ENCODE data around the gene CAVIN2. TPM values are rescaled to one million over a fixed set of nuclear protein-coding genes. Genes with fewer than 3 reads are reported as not detected.

CAVIN2 gene
- total RNA-seq, 6 donors from 2014 or later = 44.0 to 268 (median 173) TPM

- Histone ChIP-seq H3K36me3 (peaks cover 0 to under 1% (median 0%) of the 10 kb centered on the region in 4 donors), H3K27ac (peak overlapping the region in 3 of 4 donors; percentile 12 to 79 (median 42)), H3K4me3 (no peak overlapping the region), H3K9me3 (no peaks in the 10 kb centered on the region), H3K27me3 (no peaks in the 10 kb centered on the region), H3K4me1 (peaks cover 24 to 47% (median 36%) of the 10 kb centered on the region in 4 donors)
- 78 to 82% methylated on average over 7 of the region's 7 CpGs for WGBS, 2 donors
- no peak for TF ChIP-seq CTCF (IDR thresholded peaks at IDR 0.05)
- no peak for TF ChIP-seq EP300 (IDR thresholded peaks at IDR 0.05)
- DNase-seq = no peak
- ATAC-seq (ENCODE audit: low FRiP score in 2 of 2) = no peak
Observed at GRCh38 chr2:191848771-191849767, 2.2 kb upstream of the CAVIN2 start.

GRCh38 chr2:191847764-191848163 lies 876 bp upstream of the CAVIN2 start:
- peaks cover 0 to 13% (median 0%) of the 10 kb centered on the region in 4 donors for H3K36me3 ChIP-seq
- ATAC-seq (ENCODE audit: low FRiP score in 2 of 2) = peak in 1 of 2 donors; percentile 37
- peak in 1 of 2 donors; percentile 67 for DNase-seq
- WGBS, 2 donors = 13 to 18% methylated on average over 4 of the region's 4 CpGs
- peak overlapping the region; percentile 79 to 94 (median 90) for H3K27ac ChIP-seq
- peaks cover 20 to 38% (median 30%) of the 10 kb centered on the region in 4 donors for H3K4me1 ChIP-seq
- H3K9me3 ChIP-seq = no peaks in the 10 kb centered on the region
- H3K4me3 ChIP-seq = peak overlapping the region in 2 of 4 donors; percentile 64 to 65
- peak in 1 of 2 donors; percentile 12 for TF ChIP-seq POLR2AphosphoS5 (IDR thresholded peaks at IDR 0.05)
- peak in 1 of 4 donors; percentile 79 for TF ChIP-seq EP300 (IDR thresholded peaks at IDR 0.05)
- no peak for TF ChIP-seq CTCF (IDR thresholded peaks at IDR 0.05)
- TF ChIP-seq POLR2A (IDR thresholded peaks at IDR 0.05) = no peak
- no peaks in the 10 kb centered on the region for H3K27me3 ChIP-seq

GRCh38 chr2:191845876-191846514 lies 893 bp downstream of the CAVIN2 start:
- H3K27me3 ChIP-seq = no peaks in the 10 kb centered on the region
- H3K36me3 ChIP-seq = peaks cover 0 to 19% (median 0%) of the 10 kb centered on the region in 4 donors
- ATAC-seq (ENCODE audit: low FRiP score in 2 of 2) (peak in 1 of 2 donors; percentile 5), DNase-seq (no peak)
- WGBS, 2 donors = 7 to 11% methylated on average over 5 to 11 of the region's 11 CpGs
- no peaks in the 10 kb centered on the region for H3K9me3 ChIP-seq
- peaks cover 13 to 38% (median 22%) of the 10 kb centered on the region in 4 donors for H3K4me1 ChIP-seq
- TF ChIP-seq EP300 (IDR thresholded peaks at IDR 0.05) (no peak), POLR2A (IDR thresholded peaks at IDR 0.05) (no peak), POLR2AphosphoS5 (IDR thresholded peaks at IDR 0.05) (no peak), CTCF (IDR thresholded peaks at IDR 0.05) (no peak)
- peak overlapping the region; percentile 49 to 68 (median 64) for H3K4me3 ChIP-seq
- peak overlapping the region; percentile 89 to 95 (median 92) for H3K27ac ChIP-seq

- TF ChIP-seq POLR2AphosphoS5 (IDR thresholded peaks at IDR 0.05) = peak; percentile 13 to 31
- TF ChIP-seq EP300 (IDR thresholded peaks at IDR 0.05) = no peak
- DNase-seq (peak in 1 of 2 donors; percentile 50), ATAC-seq (ENCODE audit: low FRiP score in 2 of 2) (peak in 1 of 2 donors; percentile 34)
- Histone ChIP-seq H3K4me1 (peaks cover 7 to 44% (median 19%) of the 10 kb centered on the region in 4 donors), H3K27ac (peak overlapping the region; percentile 89 to 95 (median 92)), H3K4me3 (peak overlapping the region; percentile 49 to 68 (median 64)), H3K9me3 (no peaks in the 10 kb centered on the region), H3K36me3 (peaks cover 0 to 19% (median 0%) of the 10 kb centered on the region in 4 donors), H3K27me3 (no peaks in the 10 kb centered on the region)
- WGBS, 2 donors = 1 to 6% methylated on average over 8 to 9 of the region's 9 CpGs
Observed at GRCh38 chr2:191845248-191845715, 1.6 kb downstream of the CAVIN2 start.

GRCh38 chr2:191844706-191845105 lies 2.2 kb downstream of the CAVIN2 start:
- Histone ChIP-seq H3K9me3 (no peaks in the 10 kb centered on the region), H3K27me3 (no peaks in the 10 kb centered on the region), H3K4me1 (peaks cover 12 to 47% (median 23%) of the 10 kb centered on the region in 4 donors), H3K27ac (peak overlapping the region; percentile 89 to 95 (median 92)), H3K36me3 (peaks cover 0 to 25% (median 0%) of the 10 kb centered on the region in 4 donors), H3K4me3 (peak overlapping the region; percentile 49 to 68 (median 64))
- WGBS, 2 donors = 19 to 25% methylated on average over 1 of the region's 1 CpG
- TF ChIP-seq POLR2A (IDR thresholded peaks at IDR 0.05) = no peak
- TF ChIP-seq EP300 (IDR thresholded peaks at IDR 0.05) = no peak
- no peak for TF ChIP-seq CTCF (IDR thresholded peaks at IDR 0.05)
- TF ChIP-seq POLR2AphosphoS5 (IDR thresholded peaks at IDR 0.05) = no peak
- ATAC-seq (ENCODE audit: low FRiP score in 2 of 2) = no peak
- DNase-seq = no peak

All from upper lobe of left lung (tissue), 6 donors.